GM23248 (cell line): ENCODE data around the gene ATG5.

Source experiments
- EZH2 ChIP-seq: fragments of 200-600 bp; sonication (generic); IDR thresholded peaks from 2 replicates; pipeline ENCODE4 v1.6.1; 2018; ENCODE audit warnings: antibody characterized with exemption, mild to moderate bottlenecking; ENCODE audit not compliant: insufficient read depth, poor library complexity, severe bottlenecking
- EZH2phosphoT487 ChIP-seq: fragments of 200-600 bp; sonication (generic); IDR thresholded peaks from 2 replicates; pipeline ENCODE4 v1.6.1; 2018; ENCODE audit warnings: antibody characterized with exemption, moderate library complexity, mild to moderate bottlenecking, low read depth; ENCODE audit not compliant: insufficient read depth

GRCh38 chr6:106158816-106159215 is 166.7 kb downstream of the ATG5 start:
- TF ChIP-seq EZH2phosphoT487 (no peak), EZH2 (no peak)
